HepG2 (cell line): Measurements from ENCODE around the gene ZSWIM6. TPM values are rescaled to one million over a fixed set of nuclear protein-coding genes. Genes with fewer than 3 reads are reported as not detected.

ENCODE experiments used
- ATAC-seq: fragments of 200-7000 bp; cut with Tn5 transposase; 3 replicates; pipeline ENCODE4 v1.9.1; 2020; ENCODE audit warnings: mild to moderate bottlenecking, moderate library complexity
- BruUV-seq: library from RNA; stranded (reverse); fragments of 400-500 nt; replicated peaks from 2 replicates; lab custom pipeline; 2021; lab: Mats Ljungman, UMichigan
- CTCF ChIA-PET: fragments of 300-600 bp; formaldehyde crosslinking; extraction: SDS; loops from one replicate; lab custom pipeline; 2021; ENCODE audit warnings: low total read pairs, inconsistent platforms, low intra/inter-chr PET ratio; lab: Yijun Ruan, JAX
- POLR2A ChIA-PET: fragments of 350-600 bp; sonication (Branson Sonifier 250); formaldehyde crosslinking; loops from one replicate; lab custom pipeline; 2020; ENCODE audit warnings: antibody characterized with exemption, inconsistent platforms; lab: Yijun Ruan, JAX
- DNase-seq: peaks from one replicate; pipeline ENCODE4 v3.0.0-alpha.2; 2015; ENCODE audit warnings: low spot score
- FAIRE-seq: peaks from 3 replicates; lab custom pipeline; 2011; peaks lifted over from hg19 to GRCh38; lab: Jason Lieb, UNC
- H2AFZ ChIP-seq: one replicate; pipeline ENCODE4 v1.6.1; 2011; ENCODE audit warnings: low read length, inconsistent platforms
- H3K27ac ChIP-seq: fragments of 300-600 bp; 3 replicates; pipeline ENCODE4 v1.8.0; 2011; ENCODE audit warnings: mixed run types, mild to moderate bottlenecking, mixed read lengths, low read length, inconsistent platforms; ENCODE audit not compliant: insufficient read depth; ENCODE audit errors: extremely low read length
- H3K27me3 ChIP-seq, 2 experiments: fragments of 200-600 bp in 1 of 2; 2 replicates in 1 of 2; 3 replicates in 1 of 2; pipeline versions ENCODE4 v1.6.0 to v1.8.0; 2011; ENCODE audit warnings: low read length in 2 of 2, mild to moderate bottlenecking in 2 of 2, moderate library complexity in 2 of 2, inconsistent platforms in 1 of 2; ENCODE audit not compliant: insufficient read depth in 2 of 2, control insufficient read depth in 1 of 2
- H3K36me3 ChIP-seq, 2 experiments: fragments of 200-600 bp in 1 of 2; replicated peaks in 1 of 2; 2 replicates in 1 of 2; 3 replicates in 1 of 2; pipeline versions ENCODE4 v1.5.1 to v1.8.0; 2011; ENCODE audit warnings: low read length in 2 of 2, inconsistent platforms in 1 of 2; ENCODE audit not compliant: insufficient read depth in 2 of 2, control insufficient read depth in 1 of 2
- H3K4me1 ChIP-seq: 2 replicates; pipeline ENCODE4 v1.5.1; 2012; ENCODE audit warnings: low read length, inconsistent platforms; ENCODE audit not compliant: insufficient read depth
- H3K4me2 ChIP-seq: 2 replicates; pipeline ENCODE4 v1.6.0; 2011; ENCODE audit warnings: low read depth, low read length, inconsistent platforms
- H3K4me3 ChIP-seq, 3 experiments: fragments of 200-600 bp in 1 of 3; sonication (generic), shearing (Covaris generic) in 1 of 3; replicated peaks in 1 of 3; 2 replicates each; pipeline ENCODE4 v1.5.1; 2011 to 2016; ENCODE audit warnings: low read length in 3 of 3, inconsistent platforms in 2 of 3, low read depth in 2 of 3, mild to moderate bottlenecking in 2 of 3, control low read depth in 1 of 3, mixed read lengths in 1 of 3; ENCODE audit not compliant: insufficient read depth in 1 of 3
- H3K79me2 ChIP-seq: one replicate; pipeline ENCODE4 v1.6.1; 2011; ENCODE audit warnings: low read length, inconsistent platforms; ENCODE audit not compliant: insufficient read depth
- H3K9ac ChIP-seq: 2 replicates; pipeline ENCODE4 v1.6.0; 2011; ENCODE audit warnings: mild to moderate bottlenecking, low read depth, low read length, inconsistent platforms; ENCODE audit not compliant: insufficient read depth
- H3K9me3 ChIP-seq: 2 replicates; pipeline ENCODE4 v1.5.1; 2012; ENCODE audit warnings: mild to moderate bottlenecking, low read length
- H4K20me1 ChIP-seq: 2 replicates; pipeline ENCODE4 v1.6.0; 2011; ENCODE audit warnings: inconsistent platforms, mild to moderate bottlenecking, low read length, moderate library complexity; ENCODE audit not compliant: insufficient read depth
- ARNTL ChIP-seq: sonication (generic); formaldehyde crosslinking; IDR thresholded peaks from 2 replicates; pipeline ENCODE4 v1.4.0; 2020; ENCODE audit warnings: mild to moderate bottlenecking, missing genetic modification reagents
- CREM ChIP-seq, 2 experiments: sonication (generic) in 1 of 2; formaldehyde crosslinking in 1 of 2; IDR thresholded peaks; 2 replicates each; pipeline versions ENCODE4 v1.4.0 to v1.6.1; 2016 to 2020; ENCODE audit warnings: antibody characterized with exemption in 1 of 2, mild to moderate bottlenecking in 1 of 2, missing genetic modification reagents in 1 of 2
- FOXO4 ChIP-seq: sonication (generic); formaldehyde crosslinking; conservative IDR thresholded peaks from 2 replicates; pipeline ENCODE4 v1.8.1; 2023; ENCODE audit warnings: missing genetic modification reagents
- HNF4G ChIP-seq, 2 experiments: sonication (generic) in 1 of 2; formaldehyde crosslinking in 1 of 2; IDR thresholded peaks; 2 replicates each; pipeline versions ENCODE4 v1.4.0 to v1.6.1; 2011 to 2020; ENCODE audit warnings: borderline replicate concordance in 2 of 2, low read depth in 2 of 2, mild to moderate bottlenecking in 2 of 2, low read length in 1 of 2, missing genetic modification reagents in 1 of 2, moderate library complexity in 1 of 2
- HNRNPL ChIP-seq: fragments of 200-400 bp; formaldehyde crosslinking; IDR thresholded peaks from 2 replicates; pipeline ENCODE4 v1.6.1; 2017; ENCODE audit warnings: mild to moderate bottlenecking, low read depth, low read length
- HOXA7 ChIP-seq: sonication (generic); formaldehyde crosslinking; IDR thresholded peaks from 2 replicates; pipeline ENCODE4 v1.8.1; 2022; ENCODE audit warnings: mild to moderate bottlenecking, missing genetic modification reagents, moderate library complexity
- MTA1 ChIP-seq: sonication (generic); formaldehyde crosslinking; IDR thresholded peaks from 2 replicates; pipeline ENCODE4 v1.4.0; 2020; ENCODE audit warnings: missing genetic modification reagents, mild to moderate bottlenecking, borderline replicate concordance
- PHF8 ChIP-seq: sonication (generic); formaldehyde crosslinking; IDR thresholded peaks from 2 replicates; pipeline ENCODE4 v1.5.0; 2020; ENCODE audit warnings: missing genetic modification reagents
- TBP ChIP-seq: sonication (generic); formaldehyde crosslinking; IDR thresholded peaks from 2 replicates; pipeline ENCODE4 v1.5.0; 2020; ENCODE audit warnings: missing genetic modification reagents
- ZNF230 ChIP-seq: sonication (generic); formaldehyde crosslinking; IDR thresholded peaks from 2 replicates; pipeline ENCODE4 v1.4.0; 2020; ENCODE audit warnings: mild to moderate bottlenecking, missing genetic modification reagents
- WGBS: methylation state at CpG from one replicate; pipeline ENCODE4 v1.1.6; 2017; ENCODE audit warnings: low lambda C conversion rate; 5-methylcytosine and 5-hydroxymethylcytosine counted together
- in situ Hi-C: cut with HindIII; loops from 2 replicates; pipeline ENCODE4 v1.10.0; 2017; ENCODE audit warnings: low pct_unique_long_range_greater_than_20kb; ENCODE audit not compliant: extremely low pct_ligation_motif_present
- intact Hi-C: fragments of 100-400 bp; cut with micrococcal nuclease; formaldehyde crosslinking; loops from one replicate; pipeline ENCODE4 v1.10.0; 2022; ENCODE audit not compliant: unreplicated experiment
- polyA plus RNA-seq, 8 experiments: library from polyadenylated mRNA; depleted of rRNA in 3 of 8; stranded (reverse) in 7 of 8; unstranded in 1 of 8; fragments of >200 nt; fragmentation: Illumina TruSeq in 4 of 8; extraction: Trizol in 4 of 8; gene quantifications; 2 replicates each; pipeline versions ENCODE4 v1.2.1 to v1.2.3, GENCODE V29; 2011 to 2016; ENCODE audit warnings: low read depth in 4 of 8, missing spikeins in 1 of 8, mixed read lengths in 1 of 8; ENCODE audit not compliant: insufficient read depth in 1 of 8
- total RNA-seq, 5 experiments: library from RNA; depleted of rRNA; stranded (reverse); fragments of >200 nt; fragmentation: Illumina TruSeq; extraction: Trizol; gene quantifications; 2 replicates each; pipeline ENCODE4 v1.2.3, GENCODE V29; 2016; ENCODE audit warnings: low read depth in 1 of 5
- TF ChIP-seq, protein P1 (sequence below): sonication (generic); formaldehyde crosslinking; IDR thresholded peaks from 2 replicates; pipeline ENCODE4 v1.4.0; 2020; ENCODE audit warnings: low read depth, mild to moderate bottlenecking, missing genetic modification reagents

The ZSWIM6 gene
- total and polyA plus RNA-seq, 2 of the 13 experiments (the other 11 are each of a cell fraction or from before 2014, with no cell fraction given) = 0.82 to 1.9 TPM

DNA sequence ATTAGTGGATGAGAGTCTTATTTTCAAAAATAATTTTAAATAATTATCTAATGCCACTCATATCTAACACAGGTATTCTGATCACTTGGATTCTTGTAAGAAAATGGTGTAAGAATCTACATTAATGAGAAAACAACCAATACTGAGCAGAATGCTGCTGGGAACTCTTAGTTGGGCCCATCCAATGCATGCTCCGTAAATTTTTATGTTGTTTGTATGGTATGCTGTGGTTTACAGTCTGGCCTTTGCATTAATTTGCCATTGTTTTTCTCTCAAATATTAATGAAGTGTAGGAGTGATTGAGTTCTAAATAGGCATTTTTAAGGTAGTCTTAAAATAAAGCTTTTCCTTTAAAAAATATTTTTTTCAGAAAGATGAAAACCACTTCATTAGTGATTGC, 133.4 kb downstream of the ZSWIM6 start:
- intact Hi-C loops (no loop called here), in situ Hi-C loops (no loop called here)
- Histone ChIP-seq H3K27me3 (no peaks in the 10 kb centered on the region), H3K4me1 (peaks cover 18% of the 10 kb centered on the region; the same call in 1 of the 2 replicates), H3K27ac (no peak overlapping the region), H3K36me3 (no peaks in the 10 kb centered on the region), H3K9me3 (no peaks in the 10 kb centered on the region), H3K4me2 (no peak overlapping the region), H3K4me3 (no peak overlapping the region), H4K20me1 (no peaks in the 10 kb centered on the region), H3K79me2 (no peaks in the 10 kb centered on the region), H3K9ac (no peak overlapping the region), H2AFZ (no peak overlapping the region)
- no TSS peak for BruUV-seq
- ChIA-PET CTCF (no interaction called here), POLR2A (no interaction called here)
- FAIRE-seq (no peak), ATAC-seq (no peak), DNase-seq (no peak)
- no peak for TF ChIP-seq HOXA7 (CRISPR knock-in tag)
- no peak for TF ChIP-seq HNRNPL
- TF ChIP-seq PHF8 (CRISPR knock-in tag) = no peak
- TF ChIP-seq ARNTL (CRISPR knock-in tag) = no peak
- no peak for TF ChIP-seq HNF4G (IDR thresholded peaks at IDR 0.05; ENCODE audit: borderline replicate concordance, low read depth, low read length)
- TF ChIP-seq HNF4G (CRISPR knock-in tag; IDR thresholded peaks at IDR 0.05; ENCODE audit: borderline replicate concordance, low read depth) = no peak
- TF ChIP-seq ZNF230 (CRISPR knock-in tag) = no peak
- TF ChIP-seq MTA1 = no peak
- TF ChIP-seq, protein P1, sequence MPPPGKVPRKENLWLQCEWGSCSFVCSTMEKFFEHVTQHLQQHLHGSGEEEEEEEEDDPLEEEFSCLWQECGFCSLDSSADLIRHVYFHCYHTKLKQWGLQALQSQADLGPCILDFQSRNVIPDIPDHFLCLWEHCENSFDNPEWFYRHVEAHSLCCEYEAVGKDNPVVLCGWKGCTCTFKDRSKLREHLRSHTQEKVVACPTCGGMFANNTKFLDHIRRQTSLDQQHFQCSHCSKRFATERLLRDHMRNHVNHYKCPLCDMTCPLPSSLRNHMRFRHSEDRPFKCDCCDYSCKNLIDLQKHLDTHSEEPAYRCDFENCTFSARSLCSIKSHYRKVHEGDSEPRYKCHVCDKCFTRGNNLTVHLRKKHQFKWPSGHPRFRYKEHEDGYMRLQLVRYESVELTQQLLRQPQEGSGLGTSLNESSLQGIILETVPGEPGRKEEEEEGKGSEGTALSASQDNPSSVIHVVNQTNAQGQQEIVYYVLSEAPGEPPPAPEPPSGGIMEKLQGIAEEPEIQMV (CRISPR knock-in tag) = no peak
- no peak for TF ChIP-seq CREM (IDR thresholded peaks at IDR 0.05)
- TF ChIP-seq CREM (CRISPR knock-in tag; IDR thresholded peaks at IDR 0.05) = no peak
- no peak for TF ChIP-seq TBP
- no peak for TF ChIP-seq FOXO4 (CRISPR knock-in tag)
- WGBS = 91% methylated on average over 1 of the region's 1 CpG
